Activated T-cell treated with anti-CD3 and anti-CD28 coated beads, Interleukin-2, amount 50 U/mL, for 4 hours (primary cell): ENCODE measurements around the gene TAMM41. TPM values are rescaled to one million over a fixed set of nuclear protein-coding genes. Genes with fewer than 3 reads are reported as not detected.
A peak's percentile ranks its signal among the peaks of the same experiment; 100 is the strongest.
"Not testable (repeated sequence)": the region's sequence is repeated elsewhere in the genome, so short reads cannot be mapped to it uniquely, and the experiment has no call there.

ENCODE experiments used
- ATAC-seq, 2 donors: fragments of 200-7000 bp; cut with Tn5 transposase; one replicate each; pipeline ENCODE4 v1.10.0; 2021
- DNase-seq: peaks from one replicate; pipeline ENCODE4 v3.0.0-alpha.2; 2020
- H3K27me3 Mint-ChIP-seq: one replicate; pipeline ENCODE4 v1.8.0; 2021; ENCODE audit warnings: low read depth, mixed read lengths
- H3K36me3 Mint-ChIP-seq: one replicate; pipeline ENCODE4 v1.8.0; 2022; ENCODE audit warnings: mixed read lengths; ENCODE audit not compliant: insufficient read depth
- H3K4me1 Mint-ChIP-seq: one replicate; pipeline ENCODE4 v1.8.0; 2021; ENCODE audit warnings: low read depth, mixed read lengths
- H3K4me3 Mint-ChIP-seq: one replicate; pipeline ENCODE4 v1.8.0; 2021; ENCODE audit warnings: mild to moderate bottlenecking, moderate library complexity, mixed read lengths
- H3K9me3 Mint-ChIP-seq: one replicate; pipeline ENCODE4 v1.8.0; 2021; ENCODE audit warnings: mixed read lengths
- total RNA-seq, 3 donors: library from RNA; stranded (reverse); gene quantifications; one replicate each; pipeline ENCODE4 v1.2.1, GENCODE V29; 2021

TAMM41 gene
- total RNA-seq: 10 to 100 TPM; 35.2 to 43.8 (median 40.2) TPM

- peak; percentile 99 to 100 for ATAC-seq
- Mint-ChIP-seq H3K9me3 (no peaks in the 10 kb centered on the region), H3K4me3 (peak within 1 kb of the TSS; percentile 95)
These were observed at the start of gene TAMM41 for GRCh38 chr3:11846281-11847266. TAMM41 (minus strand) TSS chr3:11846885; CDS start chr3:11846636, 249 bp downstream.

GRCh38 chr3:11878837-11879236 lies 32.2 kb upstream of the TAMM41 start:
- H3K27me3 Mint-ChIP-seq: peaks cover 18% of the 10 kb centered on the region
- DNase-seq (no peak), ATAC-seq (no peak)
- H3K4me3 Mint-ChIP-seq: no peak overlapping the region
- no peaks in the 10 kb centered on the region for H3K9me3 Mint-ChIP-seq
- no peaks in the 10 kb centered on the region for H3K4me1 Mint-ChIP-seq
- no peaks in the 10 kb centered on the region for H3K36me3 Mint-ChIP-seq

More at GRCh38 chr3:11846281-11847266, at the start of gene TAMM41:
- Mint-ChIP-seq H3K4me1 (peaks cover 43% of the 10 kb centered on the region), H3K27me3 (no peaks in the 10 kb centered on the region), H3K36me3 (peaks cover 17% of the 10 kb centered on the region)
- peak; percentile 85 for DNase-seq

- ATAC-seq, H3K4me3 Mint-ChIP-seq, DNase-seq, H3K9me3 Mint-ChIP-seq, H3K36me3 Mint-ChIP-seq, H3K4me1 Mint-ChIP-seq: not testable (repeated sequence)
- peaks cover 20% of the 10 kb centered on the region for H3K27me3 Mint-ChIP-seq
These were observed 28.0 kb upstream of the TAMM41 start for GRCh38 chr3:11874707-11875106.

GRCh38 chr3:11863739-11864138 lies 17.1 kb upstream of the TAMM41 start:
- H3K9me3 Mint-ChIP-seq, ATAC-seq, H3K4me1 Mint-ChIP-seq: not testable (repeated sequence)

GRCh38 chr3:11862584-11862983 lies 15.9 kb upstream of the TAMM41 start:
- not testable (repeated sequence) for DNase-seq, ATAC-seq, H3K9me3 Mint-ChIP-seq, H3K4me1 Mint-ChIP-seq, H3K4me3 Mint-ChIP-seq, H3K36me3 Mint-ChIP-seq
- peaks cover 26% of the 10 kb centered on the region for H3K27me3 Mint-ChIP-seq

More at GRCh38 chr3:11863739-11864138, 17.1 kb upstream of the TAMM41 start:
- DNase-seq, H3K36me3 Mint-ChIP-seq, H3K4me3 Mint-ChIP-seq: not testable (repeated sequence)
- peaks cover 30% of the 10 kb centered on the region for H3K27me3 Mint-ChIP-seq

GRCh38 chr3:11862145-11862544 lies 15.5 kb upstream of the TAMM41 start:
- H3K4me1 Mint-ChIP-seq, ATAC-seq, H3K9me3 Mint-ChIP-seq: not testable (repeated sequence)

GRCh38 chr3:11860213-11860612 lies 13.5 kb upstream of the TAMM41 start:
- H3K4me3 Mint-ChIP-seq, ATAC-seq, DNase-seq, H3K36me3 Mint-ChIP-seq, H3K4me1 Mint-ChIP-seq, H3K9me3 Mint-ChIP-seq: not testable (repeated sequence)
- peaks cover 14% of the 10 kb centered on the region for H3K27me3 Mint-ChIP-seq

More at GRCh38 chr3:11862145-11862544, 15.5 kb upstream of the TAMM41 start:
- H3K27me3 Mint-ChIP-seq: peaks cover 26% of the 10 kb centered on the region
- not testable (repeated sequence) for DNase-seq, H3K36me3 Mint-ChIP-seq, H3K4me3 Mint-ChIP-seq

- peaks cover under 1% of the 10 kb centered on the region for H3K4me1 Mint-ChIP-seq
- H3K9me3 Mint-ChIP-seq: no peaks in the 10 kb centered on the region
- no peak for ATAC-seq
- no peaks in the 10 kb centered on the region for H3K36me3 Mint-ChIP-seq
- H3K27me3 Mint-ChIP-seq: peaks cover 2% of the 10 kb centered on the region
- H3K4me3 Mint-ChIP-seq: no peak overlapping the region
- no peak for DNase-seq
These were observed 6.8 kb upstream of the TAMM41 start for GRCh38 chr3:11853450-11853849.

- ATAC-seq: no peak
- Mint-ChIP-seq H3K36me3 (peaks cover under 1% of the 10 kb centered on the region), H3K4me3 (no peak overlapping the region), H3K9me3 (no peaks in the 10 kb centered on the region), H3K27me3 (no peaks in the 10 kb centered on the region), H3K4me1 (peaks cover 24% of the 10 kb centered on the region)
- DNase-seq: no peak
These were observed 3.3 kb upstream of the TAMM41 start for GRCh38 chr3:11850003-11850402.

GRCh38 chr3:11847607-11848006 lies 922 bp upstream of the TAMM41 start:
- no peaks in the 10 kb centered on the region for H3K9me3 Mint-ChIP-seq
- DNase-seq (no peak), ATAC-seq (no peak)
- H3K4me1 Mint-ChIP-seq: peaks cover 41% of the 10 kb centered on the region
- H3K4me3 Mint-ChIP-seq: peak overlapping the region; percentile 95
- H3K36me3 Mint-ChIP-seq: peaks cover 14% of the 10 kb centered on the region
- no peaks in the 10 kb centered on the region for H3K27me3 Mint-ChIP-seq

GRCh38 chr3:11845651-11846050 lies 1.0 kb downstream of the TAMM41 start:
- Mint-ChIP-seq H3K9me3 (no peaks in the 10 kb centered on the region), H3K36me3 (peaks cover 17% of the 10 kb centered on the region), H3K27me3 (no peaks in the 10 kb centered on the region), H3K4me1 (peaks cover 43% of the 10 kb centered on the region), H3K4me3 (peak overlapping the region; percentile 95)
- no peak for ATAC-seq
- no peak for DNase-seq

GRCh38 chr3:11844891-11845290 lies 1.8 kb downstream of the TAMM41 start:
- H3K36me3 Mint-ChIP-seq: peaks cover 19% of the 10 kb centered on the region
- peak overlapping the region; percentile 95 for H3K4me3 Mint-ChIP-seq
- H3K4me1 Mint-ChIP-seq: peaks cover 44% of the 10 kb centered on the region
- no peaks in the 10 kb centered on the region for H3K27me3 Mint-ChIP-seq
- DNase-seq (no peak), ATAC-seq (no peak)
- H3K9me3 Mint-ChIP-seq: no peaks in the 10 kb centered on the region

GRCh38 chr3:11835028-11835639 lies 11.6 kb downstream of the TAMM41 start:
- Mint-ChIP-seq H3K4me3 (no peak overlapping the region), H3K9me3 (no peaks in the 10 kb centered on the region), H3K27me3 (no peaks in the 10 kb centered on the region), H3K36me3 (peaks cover 41% of the 10 kb centered on the region), H3K4me1 (peaks cover 1% of the 10 kb centered on the region)
- ATAC-seq (no peak), DNase-seq (no peak)

- no peak for ATAC-seq
- no peak for DNase-seq
- H3K36me3 Mint-ChIP-seq: peaks cover 45% of the 10 kb centered on the region
- no peak overlapping the region for H3K4me3 Mint-ChIP-seq
- H3K4me1 Mint-ChIP-seq: no peaks in the 10 kb centered on the region
- H3K9me3 Mint-ChIP-seq: no peaks in the 10 kb centered on the region
- H3K27me3 Mint-ChIP-seq: no peaks in the 10 kb centered on the region
These were observed 13.4 kb downstream of the TAMM41 start for GRCh38 chr3:11832981-11833905.
